ENCODE measurements around the gene FBXL17. TPM values are rescaled to one million over a fixed set of nuclear protein-coding genes. Genes with fewer than 3 reads are reported as not detected.

The FBXL17 gene
- total RNA-seq, 1 experiment from 2014 or later, result 5.3 TPM

GRCh38 chr5:108312258-108312657, 69.6 kb downstream of the FBXL17 start:
- Histone ChIP-seq H2BK12ac (ENCODE audit: insufficient read length, low read depth, low read length) (no peak overlapping the region), H3K79me1 (ENCODE audit: insufficient read depth, low read depth, low read length, poor library complexity, severe bottlenecking) (no peaks in the 10 kb centered on the region), H3K27me3 (ENCODE audit: insufficient read depth, low read length) (no peaks in the 10 kb centered on the region; the same call in 1 of the 2 replicates), H2BK15ac (ENCODE audit: low read depth, low read length) (no peak overlapping the region), H2AK5ac (ENCODE audit: insufficient read length, low read length) (no peak overlapping the region), H3K4ac (ENCODE audit: low read depth, low read length) (no peak overlapping the region), H3K18ac (ENCODE audit: insufficient read length, low read depth, low read length) (no peak overlapping the region), H3K56ac (ENCODE audit: insufficient read length, low read depth, low read length) (no peak overlapping the region), H2BK120ac (ENCODE audit: low read depth, low read length, poor library complexity, severe bottlenecking) (no peak overlapping the region), H3K14ac (ENCODE audit: insufficient read depth, low read length) (no peak overlapping the region), H2AFZ (ENCODE audit: low read length) (no peak overlapping the region), H2BK20ac (ENCODE audit: low read depth, low read length, poor library complexity, severe bottlenecking) (no peak overlapping the region), H3K23me2 (ENCODE audit: insufficient read length, low read depth, low read length, poor library complexity, severe bottlenecking) (no peaks in the 10 kb centered on the region), H3K9me3 (ENCODE audit: control insufficient read depth, low read depth, low read length) (no peaks in the 10 kb centered on the region), H3K4me2 (ENCODE audit: insufficient read depth, insufficient read length, low read length) (no peak overlapping the region), H3T11ph (ENCODE audit: low read length) (no peak overlapping the region), H4K91ac (ENCODE audit: insufficient read length, low read depth, low read length) (no peak overlapping the region), H2BK5ac (ENCODE audit: insufficient read length, low read length) (no peak overlapping the region), H3K79me2 (ENCODE audit: insufficient read depth, low read length) (no peaks in the 10 kb centered on the region), H4K20me1 (ENCODE audit: control insufficient read depth, insufficient read depth, insufficient read length) (no peaks in the 10 kb centered on the region), H3K27ac (ENCODE audit: insufficient read length, low read depth, low read length) (no peak overlapping the region), H3K23ac (ENCODE audit: insufficient read length, low read depth, low read length) (no peak overlapping the region), H4K5ac (ENCODE audit: insufficient read length, low read depth, low read length) (no peak overlapping the region), H4K8ac (replicated peaks; ENCODE audit: insufficient read length, low read depth, low read length) (no peak overlapping the region), H3K9ac (ENCODE audit: extremely low read depth, insufficient read length, low read length) (no peak overlapping the region), H3K4me1 (ENCODE audit: insufficient read depth, low read length) (no peaks in the 10 kb centered on the region)
- DNase-seq, result no peak
- Mint-ChIP-seq H3K9me3 (no peaks in the 10 kb centered on the region), H3K36me3 (ENCODE audit: insufficient read depth in 1 of 3, low read depth in 3 of 3) (no peaks in the 10 kb centered on the region), H3K27ac (no peak overlapping the region), H3K27me3 (ENCODE audit: low read depth) (no peaks in the 10 kb centered on the region), H3K4me1 (peaks cover 0 to 2% of the 10 kb centered on the region in 2 experiments; a peak in 1 of 4 replicates), H3K4me3 (no peak overlapping the region)
- TF ChIP-seq CTCF (conservative IDR thresholded peaks at IDR 0.05), result no peak
- 100% methylated on average over 1 of the region's 1 CpG for WGBS (ENCODE audit: extremely low coverage, insufficient read length, low lambda C conversion rate)
